Stimulated activated CD4-positive, alpha-beta T cell treated with anti-CD3 and anti-CD28 coated beads, Interleukin-4, amount 100 ng/mL, for 48 hours (primary cell): ENCODE measurements around the gene LRP8.
A peak's percentile ranks its signal among the peaks of the same experiment; 100 is the strongest.

Experiments used
- DNase-seq, 2 donors: peaks; one replicate each; pipeline ENCODE4 v3.0.0-alpha.2; 2020; ENCODE audit warnings: low read depth in 2 of 2

The LRP8 gene

DNA sequence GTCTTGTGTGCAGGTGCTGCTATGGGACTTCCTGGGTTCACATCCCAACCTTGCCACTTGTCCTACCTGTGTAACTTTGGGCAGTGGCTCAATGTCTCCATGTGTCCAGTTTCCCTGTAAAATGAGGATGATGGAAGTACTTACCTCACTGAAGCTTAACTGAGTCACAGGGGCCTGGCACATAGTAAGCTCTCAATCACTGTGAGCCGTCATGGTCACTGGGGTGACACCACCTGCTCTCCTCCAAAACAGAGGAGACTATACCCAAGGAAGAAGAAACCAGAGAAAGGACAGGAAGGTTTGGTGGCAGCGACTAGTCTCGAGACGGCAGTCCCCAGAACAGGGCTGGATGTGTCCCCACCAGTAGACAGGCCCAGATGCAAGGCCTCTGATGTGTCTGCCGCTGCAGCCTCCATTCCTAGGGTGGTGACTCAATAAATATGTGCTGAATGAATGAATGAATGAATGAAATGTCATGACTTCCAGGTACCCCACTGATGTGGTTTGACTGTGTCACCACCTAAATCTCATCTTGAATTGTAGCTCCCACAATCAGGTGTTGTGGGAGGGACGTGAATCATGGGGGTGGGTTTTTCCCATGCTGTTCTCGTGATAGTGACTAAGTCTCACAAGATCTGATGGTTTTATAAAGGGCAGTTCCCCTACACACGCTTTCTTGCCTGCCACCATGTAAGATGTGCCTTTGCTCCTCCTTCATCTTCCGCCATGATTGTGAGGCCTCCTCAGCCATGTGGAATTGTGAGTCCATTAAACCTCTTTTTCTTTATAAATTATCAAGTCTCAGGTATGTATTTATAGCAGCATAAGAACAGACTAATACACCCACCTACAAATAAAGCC lies 13.0 kb upstream of the LRP8 start:
- DNase-seq: peak in 1 of 2 donors; percentile 27

DNA sequence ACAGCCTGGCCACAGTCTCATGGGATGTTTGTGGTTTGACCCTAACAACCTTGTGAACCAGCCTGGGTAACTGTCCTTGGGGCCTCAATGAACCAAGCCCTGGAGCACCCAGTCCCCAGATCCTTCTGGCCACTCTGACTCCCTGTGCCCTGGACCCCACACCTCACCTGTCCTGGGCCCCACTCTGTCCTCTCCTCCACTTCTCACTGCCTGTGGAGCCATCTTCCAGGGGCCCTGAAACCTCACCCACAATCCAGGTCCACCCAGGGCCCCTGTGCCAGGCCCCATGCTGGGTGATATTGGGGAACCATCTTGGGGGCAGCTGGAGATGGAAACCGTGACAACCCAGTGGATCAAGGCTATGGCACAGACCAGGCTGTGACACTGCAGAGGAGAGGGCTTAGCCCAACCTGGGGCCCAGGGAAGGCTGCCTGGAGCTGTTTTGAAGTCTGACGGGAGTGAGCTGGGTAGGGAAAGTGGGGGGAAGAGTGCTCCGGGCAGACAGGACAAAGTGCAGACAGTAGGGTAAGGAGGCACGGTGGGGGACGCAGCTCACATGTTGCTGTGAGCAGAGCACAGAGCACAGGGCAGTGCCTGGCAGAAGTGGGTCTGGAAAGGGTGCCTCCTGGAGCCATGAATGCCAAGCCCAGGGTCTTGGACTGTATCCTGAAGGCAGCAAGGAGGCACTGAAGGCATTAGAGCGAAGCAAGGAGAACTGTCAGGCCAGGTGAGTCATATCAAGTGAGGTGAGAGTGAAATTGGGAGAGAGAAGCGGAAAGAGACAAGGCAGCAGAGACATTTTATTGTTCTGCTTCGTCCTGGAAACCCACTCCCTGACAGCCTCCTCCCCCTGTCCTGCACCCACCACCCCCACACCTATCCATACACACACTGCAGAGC lies 12.1 kb upstream of the LRP8 start:
- no peak for DNase-seq

- DNase-seq: no peak
These were observed 10.6 kb upstream of the LRP8 start for GRCh38 chr1:53338423-53338822.

DNA sequence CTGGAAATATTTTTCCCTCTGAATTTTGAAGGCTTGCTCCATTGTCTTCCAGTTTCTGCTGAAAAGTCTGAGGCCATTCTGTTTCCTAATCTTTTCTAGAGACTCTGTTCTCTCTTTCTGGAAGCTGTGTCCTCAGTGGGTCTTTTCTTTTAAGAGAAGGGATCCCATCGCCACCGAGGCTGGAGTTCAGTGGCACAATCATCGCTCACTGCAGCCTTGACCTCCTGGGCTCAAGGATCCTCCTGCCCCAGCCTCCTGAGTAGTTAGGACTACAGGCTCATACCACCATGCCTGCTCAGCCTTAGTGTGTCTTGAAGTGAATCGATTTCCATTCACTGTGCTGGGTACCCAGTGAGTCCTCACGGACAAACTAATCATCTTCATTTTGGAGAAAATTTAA lies 9.6 kb upstream of the LRP8 start:
- no peak for DNase-seq

GRCh38 chr1:53336146-53336545 lies 8.3 kb upstream of the LRP8 start:
- DNase-seq: no peak

DNA sequence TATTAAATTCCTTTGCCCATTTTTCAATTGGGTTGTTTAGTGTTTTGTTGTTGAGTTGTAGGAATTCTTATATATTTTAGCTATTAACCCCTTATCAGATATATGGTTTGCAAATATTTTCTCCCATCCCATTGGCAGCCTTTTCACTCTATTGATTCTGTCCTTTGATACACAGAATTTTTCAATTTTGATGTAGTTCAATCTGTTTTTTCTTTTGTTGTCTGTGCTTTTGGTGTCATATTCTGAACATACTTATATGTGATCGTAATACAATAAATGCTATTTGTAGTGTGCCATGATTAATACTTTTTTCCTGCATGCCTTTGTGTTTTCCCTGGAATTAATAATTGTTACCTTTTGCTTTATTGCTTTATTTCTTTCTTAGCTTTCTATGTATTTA lies 7.8 kb upstream of the LRP8 start:
- no peak for DNase-seq

GRCh38 chr1:53334781-53335180 lies 6.9 kb upstream of the LRP8 start:
- DNase-seq: no peak

- DNase-seq: no peak
These were observed 6.4 kb upstream of the LRP8 start for GRCh38 chr1:53334312-53334711.

GRCh38 chr1:53332833-53333232 lies 5.0 kb upstream of the LRP8 start:
- no peak for DNase-seq

DNA sequence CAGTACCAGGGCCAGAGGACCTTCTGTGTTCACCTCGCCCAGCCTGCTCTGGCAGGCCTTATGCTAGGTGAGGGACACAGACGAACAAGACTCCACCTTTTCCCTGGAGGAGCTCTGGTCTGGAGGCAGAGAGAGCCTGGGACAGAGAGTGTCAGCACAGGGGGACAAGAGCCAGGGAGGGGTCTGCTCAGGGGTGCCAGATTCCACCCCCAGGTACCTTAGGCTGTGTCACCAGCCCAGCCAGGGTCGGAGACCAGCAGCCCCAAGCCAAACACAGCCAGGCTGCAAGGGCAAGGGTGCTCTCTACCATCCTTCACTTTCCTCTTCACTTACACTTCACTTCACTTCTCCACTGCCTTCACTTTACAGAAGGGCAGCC lies 4.3 kb upstream of the LRP8 start:
- no peak for DNase-seq

DNA sequence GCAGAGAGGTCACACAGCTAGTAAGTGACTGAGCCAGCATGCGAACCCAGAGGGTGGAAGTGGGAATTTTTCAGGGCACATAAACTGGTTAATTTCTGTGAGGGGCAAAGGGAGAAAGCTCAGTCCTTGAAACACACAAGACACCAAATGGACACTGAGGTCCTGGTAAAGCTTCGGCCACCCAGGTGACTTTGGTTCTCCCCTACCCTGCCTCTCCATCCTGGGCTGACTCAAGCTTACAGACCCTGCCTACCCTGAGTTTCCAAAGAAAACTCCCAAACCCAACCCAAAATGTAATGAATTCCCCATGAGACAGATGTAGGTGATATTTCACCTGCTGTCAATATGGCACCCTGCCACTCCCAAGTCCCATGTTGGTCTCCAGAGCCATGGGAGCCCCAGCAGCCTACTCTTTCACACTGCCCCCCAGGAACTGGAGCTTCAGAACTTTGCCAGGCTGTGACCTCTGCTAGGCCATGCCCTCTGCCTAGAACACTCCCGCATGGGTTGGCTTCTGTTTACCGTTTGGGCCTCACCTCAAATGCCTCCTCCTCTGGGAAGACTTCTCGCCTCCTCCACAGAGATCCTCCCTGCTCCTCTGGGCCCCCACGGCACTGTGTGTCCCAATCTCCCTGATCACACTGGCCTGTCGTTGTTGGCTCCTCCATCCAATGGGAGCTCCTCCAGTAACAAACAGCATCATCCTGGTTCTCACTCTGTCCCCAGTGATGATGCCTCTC lies 3.7 kb upstream of the LRP8 start:
- no peak for DNase-seq

DNA sequence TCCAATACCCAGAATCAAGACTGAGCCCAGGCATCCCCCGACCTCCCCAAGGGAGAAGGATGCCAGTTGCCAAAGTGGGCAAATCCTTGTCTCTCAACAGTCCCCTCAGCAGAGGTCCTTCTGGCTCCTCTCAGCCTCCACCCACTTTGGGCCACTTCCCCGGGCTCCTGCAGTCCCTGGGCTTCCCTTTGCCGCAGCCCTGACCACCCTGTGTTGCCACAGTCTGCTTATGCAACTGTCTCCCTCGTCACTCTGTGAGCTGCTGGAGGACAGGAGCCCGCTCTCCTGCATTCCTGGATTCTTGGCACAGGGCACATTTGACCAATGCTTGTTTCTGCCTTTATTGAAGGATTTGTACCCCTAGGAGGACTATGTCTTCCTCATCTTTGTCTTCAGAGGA lies 2.9 kb upstream of the LRP8 start:
- DNase-seq: no peak

- DNase-seq: no peak
These were observed 950 bp upstream of the LRP8 start for GRCh38 chr1:53328541-53329499.

DNA sequence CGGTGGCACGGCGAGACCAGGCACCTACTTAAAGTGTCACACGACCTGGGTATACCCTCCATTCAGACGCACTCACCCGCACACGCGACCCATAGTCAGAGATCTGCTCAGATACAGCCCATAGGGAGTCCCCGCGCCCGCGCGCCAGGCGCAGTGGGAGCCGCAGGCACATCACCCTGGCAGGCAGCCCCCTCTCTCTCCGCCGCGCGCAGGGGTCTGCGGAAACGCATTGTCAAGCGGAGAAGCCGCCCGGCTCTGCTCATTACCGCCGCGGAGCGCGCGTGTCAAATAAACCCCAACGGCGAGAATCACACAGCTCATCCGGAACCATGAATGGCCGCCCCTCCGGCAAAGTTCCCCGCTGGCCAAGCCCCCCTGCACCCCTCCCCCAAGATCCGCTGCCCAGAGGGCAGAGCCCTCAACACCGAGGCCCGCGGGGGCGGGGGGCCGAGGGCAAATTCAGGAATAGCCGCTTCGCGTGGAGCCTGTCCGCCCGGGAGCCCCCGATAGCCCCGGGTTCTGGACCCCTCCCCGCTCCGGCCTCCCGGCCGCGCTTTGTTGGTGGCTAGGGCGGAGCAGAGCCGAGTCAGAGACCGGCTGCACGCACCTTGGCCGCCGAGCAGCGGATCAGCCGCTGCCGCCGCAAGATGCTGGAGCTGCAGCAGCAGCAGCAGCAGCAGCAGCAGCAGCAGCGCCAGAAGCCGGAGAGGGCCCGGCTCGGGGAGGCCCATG lies 522 bp downstream of the LRP8 start:
- DNase-seq: peak; percentile 32 to 39

- peak in 1 of 2 donors; percentile 15 for DNase-seq
These were observed 1.2 kb downstream of the LRP8 start for GRCh38 chr1:53326598-53327181.

DNA sequence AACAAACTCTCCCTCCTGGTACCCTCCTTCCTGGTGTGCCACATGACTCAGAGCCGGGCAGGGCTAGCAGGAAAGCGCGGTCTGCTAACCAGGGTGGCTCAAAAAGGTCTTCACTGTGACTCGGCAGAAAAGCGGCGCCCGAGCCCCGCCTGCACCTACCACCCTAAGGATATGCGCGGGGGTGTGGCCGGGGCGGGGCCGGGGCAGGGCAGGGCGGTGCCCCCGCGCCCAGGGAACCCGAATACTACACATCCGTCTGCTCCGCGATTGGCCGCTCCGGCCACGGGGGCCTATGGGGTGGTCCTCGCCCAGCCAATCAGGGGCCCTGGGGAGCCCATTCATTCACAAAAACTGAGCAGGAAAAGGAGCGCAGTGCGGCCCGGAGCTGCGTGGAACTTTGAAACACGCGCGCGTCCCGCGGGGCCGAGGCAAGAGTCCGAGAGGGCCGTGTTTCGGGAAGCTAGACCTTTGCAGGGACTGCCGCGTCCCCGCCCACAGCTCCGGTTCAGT lies 1.7 kb downstream of the LRP8 start:
- peak; percentile 95 for DNase-seq

GRCh38 chr1:53325326-53326087 lies 2.4 kb downstream of the LRP8 start:
- no peak for DNase-seq

DNA sequence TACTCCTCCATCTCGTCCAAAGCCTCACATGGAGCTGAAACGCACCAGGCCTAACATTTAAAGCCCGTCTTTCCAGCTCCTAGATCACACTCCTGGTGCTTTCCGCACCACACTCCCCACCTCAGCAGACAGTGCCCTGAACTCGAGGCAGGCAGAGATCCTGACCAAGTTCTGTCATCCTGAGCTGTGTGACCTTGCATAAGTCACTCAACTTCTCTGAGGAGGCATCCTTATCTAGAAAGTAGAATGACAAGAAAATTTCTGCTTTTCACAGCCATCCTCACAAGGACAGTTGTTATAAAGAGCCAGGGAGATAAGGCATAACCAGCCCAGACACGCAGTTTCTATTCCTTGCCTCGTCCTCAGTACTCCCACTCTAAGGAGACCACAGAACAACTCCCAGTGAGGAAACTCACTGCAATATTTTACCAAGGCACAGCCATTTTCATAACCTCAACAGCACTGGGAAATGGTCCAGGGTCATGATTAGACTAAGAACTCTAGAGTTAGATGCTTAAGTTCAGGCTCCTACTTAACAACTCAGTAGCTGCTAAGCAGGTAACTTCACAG lies 3.1 kb downstream of the LRP8 start:
- DNase-seq: no peak

DNA sequence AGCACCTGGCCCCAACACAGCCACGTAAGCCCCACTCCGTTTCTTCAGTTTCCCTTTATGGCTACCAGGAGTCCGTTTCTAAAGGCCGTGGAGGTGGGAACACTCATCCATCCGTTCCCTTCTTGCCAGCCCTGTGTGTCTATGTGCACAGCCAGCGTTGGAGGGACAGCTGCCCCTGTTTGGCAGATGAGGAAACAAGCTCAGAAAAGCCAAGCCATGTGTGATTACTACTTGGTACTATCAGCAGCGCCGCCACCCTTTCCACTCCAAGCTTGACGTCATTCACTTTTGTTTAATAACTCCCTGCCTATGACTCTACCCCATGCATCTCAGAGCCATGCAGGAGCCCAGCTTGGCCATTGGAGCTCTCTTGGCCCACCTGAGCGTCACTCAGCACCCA lies 3.5 kb downstream of the LRP8 start:
- no peak for DNase-seq
